Measurements from ENCODE around the gene TGM3.

The TGM3 gene

GRCh38 chr20:2330090-2330695, 34.4 kb downstream of the TGM3 start:
- Histone ChIP-seq H3K79me2 (ENCODE audit: insufficient read depth, low read length) (no peaks in the 10 kb centered on the region), H3K9me2 (ENCODE audit: low read depth, low read length) (no peaks in the 10 kb centered on the region), H3K27ac (ENCODE audit: low read depth, low read length, poor library complexity, severe bottlenecking) (no peak overlapping the region), H3K9me3 (ENCODE audit: low read length) (no peaks in the 10 kb centered on the region), H3F3A (ENCODE audit: insufficient read depth, low read length) (no peaks in the 10 kb centered on the region), H2AFZ (ENCODE audit: low read length) (no peak overlapping the region), H3K4me1 (ENCODE audit: insufficient read depth, low read length, severe bottlenecking) (no peaks in the 10 kb centered on the region), H4K20me1 (ENCODE audit: insufficient read depth, low read length) (no peaks in the 10 kb centered on the region), H3K36me3 (ENCODE audit: insufficient read depth, low read length) (no peaks in the 10 kb centered on the region), H3K4me2 (ENCODE audit: low read length) (no peak overlapping the region), H3K27me3 (ENCODE audit: insufficient read depth, low read length) (no peaks in the 10 kb centered on the region), H3K4me3 (ENCODE audit: low read depth, low read length, poor library complexity, severe bottlenecking) (no peak overlapping the region), H3K9ac (ENCODE audit: low read length) (no peak overlapping the region)
- TF ChIP-seq CTCF (IDR thresholded peaks at IDR 0.05; ENCODE audit: low read length) (no peak), EZH2 (IDR thresholded peaks at IDR 0.05; ENCODE audit: borderline replicate concordance, low read length) (no peak)

DNA sequence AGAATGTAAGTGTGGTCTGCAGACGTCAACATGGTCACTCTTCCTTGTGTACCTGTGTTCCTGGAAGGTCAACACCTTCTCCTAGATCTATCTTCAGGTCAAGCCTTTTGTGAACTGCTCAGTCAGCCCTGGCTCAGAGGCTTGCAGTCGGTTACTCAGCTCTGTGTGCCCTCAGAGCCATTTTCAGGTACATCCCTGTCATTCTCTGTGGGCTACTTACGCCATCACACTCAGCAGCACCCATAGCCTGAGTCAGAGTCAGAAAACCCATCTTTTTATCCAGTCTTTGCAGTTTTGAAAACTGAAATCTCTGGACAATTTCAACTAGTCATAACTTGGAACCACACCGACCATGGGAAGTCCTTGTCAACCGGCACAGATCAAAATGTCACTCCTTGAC, 35.3 kb downstream of the TGM3 start:
- Histone ChIP-seq H3K79me2 (ENCODE audit: insufficient read depth, low read length) (no peaks in the 10 kb centered on the region), H3K9me2 (ENCODE audit: low read depth, low read length) (no peaks in the 10 kb centered on the region), H4K20me1 (ENCODE audit: insufficient read depth, low read length) (no peaks in the 10 kb centered on the region), H3K4me2 (ENCODE audit: low read length) (no peak overlapping the region), H2AFZ (ENCODE audit: low read length) (no peak overlapping the region), H3K9me3 (ENCODE audit: low read length) (no peaks in the 10 kb centered on the region), H3K4me1 (ENCODE audit: insufficient read depth, low read length, severe bottlenecking) (no peaks in the 10 kb centered on the region), H3K36me3 (ENCODE audit: insufficient read depth, low read length) (no peaks in the 10 kb centered on the region), H3K27me3 (ENCODE audit: insufficient read depth, low read length) (no peaks in the 10 kb centered on the region), H3K9ac (ENCODE audit: low read length) (no peak overlapping the region), H3K4me3 (ENCODE audit: low read depth, low read length, poor library complexity, severe bottlenecking) (no peak overlapping the region), H3F3A (ENCODE audit: insufficient read depth, low read length) (no peaks in the 10 kb centered on the region), H3K27ac (ENCODE audit: low read depth, low read length, poor library complexity, severe bottlenecking) (no peak overlapping the region)
- TF ChIP-seq CTCF (IDR thresholded peaks at IDR 0.05; ENCODE audit: low read length) (no peak), EZH2 (IDR thresholded peaks at IDR 0.05; ENCODE audit: borderline replicate concordance, low read length) (no peak)

DNA sequence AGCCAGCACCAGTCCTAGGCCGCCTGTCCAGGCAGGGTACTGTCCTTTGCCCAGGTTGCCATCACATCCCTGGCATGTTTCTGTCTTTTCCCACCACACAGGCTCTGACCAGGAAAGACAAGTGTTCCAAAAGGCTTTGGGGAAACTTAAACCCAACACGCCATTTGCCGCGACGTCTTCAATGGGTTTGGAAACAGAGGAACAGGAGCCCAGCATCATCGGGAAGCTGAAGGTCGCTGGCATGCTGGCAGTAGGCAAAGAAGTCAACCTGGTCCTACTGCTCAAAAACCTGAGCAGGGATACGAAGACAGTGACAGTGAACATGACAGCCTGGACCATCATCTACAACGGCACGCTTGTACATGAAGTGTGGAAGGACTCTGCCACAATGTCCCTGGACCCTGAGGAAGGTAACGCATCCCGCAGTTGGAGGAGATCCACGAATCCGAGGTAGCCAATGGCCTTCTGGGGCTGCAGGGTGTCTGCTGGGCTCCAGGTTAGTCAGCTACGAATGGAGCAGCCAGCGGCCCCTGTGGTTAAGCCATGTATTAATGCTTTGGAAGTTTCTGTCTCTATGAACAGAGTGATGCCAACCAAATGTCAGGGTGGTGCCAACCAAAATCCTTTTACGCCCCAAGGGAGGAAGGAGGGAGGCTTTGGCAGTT, 36.2 kb downstream of the TGM3 start:
- H3K4me1 ChIP-seq (ENCODE audit: insufficient read depth, low read length, severe bottlenecking): no peaks in the 10 kb centered on the region
- no peak overlapping the region for H3K9ac ChIP-seq (ENCODE audit: low read length)
- no peaks in the 10 kb centered on the region for H3K27me3 ChIP-seq (ENCODE audit: insufficient read depth, low read length)
- H3K36me3 ChIP-seq (ENCODE audit: insufficient read depth, low read length): no peaks in the 10 kb centered on the region
- no peaks in the 10 kb centered on the region for H3K79me2 ChIP-seq (ENCODE audit: insufficient read depth, low read length)
- no peak overlapping the region for H3K27ac ChIP-seq (ENCODE audit: low read depth, low read length, poor library complexity, severe bottlenecking)
- H3K4me2 ChIP-seq (ENCODE audit: low read length): no peak overlapping the region
- H3K9me3 ChIP-seq (ENCODE audit: low read length): no peaks in the 10 kb centered on the region
- H2AFZ ChIP-seq (ENCODE audit: low read length): no peak overlapping the region
- H3F3A ChIP-seq (ENCODE audit: insufficient read depth, low read length): no peaks in the 10 kb centered on the region
- H3K9me2 ChIP-seq (ENCODE audit: low read depth, low read length): no peaks in the 10 kb centered on the region
- TF ChIP-seq CTCF (IDR thresholded peaks at IDR 0.05; ENCODE audit: low read length): no peak
- TF ChIP-seq EZH2 (IDR thresholded peaks at IDR 0.05; ENCODE audit: borderline replicate concordance, low read length): no peak
- H3K4me3 ChIP-seq (ENCODE audit: low read depth, low read length, poor library complexity, severe bottlenecking): no peak overlapping the region
- no peaks in the 10 kb centered on the region for H4K20me1 ChIP-seq (ENCODE audit: insufficient read depth, low read length)
